ENCODE data around the gene MAIP1.
"Not testable (repeated sequence)": the region's sequence is repeated elsewhere in the genome, so short reads cannot be mapped to it uniquely, and the experiment has no call there.

Gene MAIP1

GRCh38 chr2:199955339-199956061, at the start of gene MAIP1, which contains the start of gene TYW5:
MAIP1 (plus strand) TSS chr2:199955582; CDS start chr2:199955799, 217 bp downstream.
TYW5 (minus strand) TSS chr2:199955491; CDS start chr2:199955470, 21 bp downstream.
- Mint-ChIP-seq H3K36me3 (ENCODE audit: low read depth) (peaks cover 34% of the 10 kb centered on the region), H3K9me3 (no peaks in the 10 kb centered on the region), H3K4me3 (peak within 1 kb of the TSS; percentile 100), H3K4me1 (ENCODE audit: low read depth) (peaks cover 50% of the 10 kb centered on the region), H3K27ac (peak within 1 kb of the TSS; percentile 98), H3K27me3 (no peaks in the 10 kb centered on the region)

- Mint-ChIP-seq H3K36me3 (ENCODE audit: low read depth) (peaks cover 4% of the 10 kb centered on the region), H3K27me3 (peaks cover 10% of the 10 kb centered on the region), H3K9me3 (no peaks in the 10 kb centered on the region), H3K27ac (no peak overlapping the region), H3K4me3 (no peak overlapping the region), H3K4me1 (ENCODE audit: low read depth) (peaks cover 18% of the 10 kb centered on the region)
Measured at GRCh38 chr2:199907008-199907714, 48.2 kb upstream of the MAIP1 start.

GRCh38 chr2:199910338-199911051, 44.9 kb upstream of the MAIP1 start:
- Mint-ChIP-seq H3K27ac (peak overlapping the region; percentile 97), H3K9me3 (no peaks in the 10 kb centered on the region), H3K4me3 (peak overlapping the region; percentile 99), H3K27me3 (peaks cover 6% of the 10 kb centered on the region), H3K4me1 (ENCODE audit: low read depth) (peaks cover 40% of the 10 kb centered on the region), H3K36me3 (ENCODE audit: low read depth) (peaks cover 20% of the 10 kb centered on the region)

- Mint-ChIP-seq H3K9me3 (no peaks in the 10 kb centered on the region), H3K4me1 (ENCODE audit: low read depth) (peaks cover 40% of the 10 kb centered on the region), H3K4me3 (peak within 1 kb of the TSS; percentile 99), H3K27ac (peak within 1 kb of the TSS; percentile 97), H3K36me3 (ENCODE audit: low read depth) (peaks cover 27% of the 10 kb centered on the region), H3K27me3 (no peaks in the 10 kb centered on the region)
Measured at GRCh38 chr2:199911052-199911876, 44.1 kb upstream of the MAIP1 start, which contains the start of gene C2orf69. C2orf69 (plus strand) TSS chr2:199911293; CDS start chr2:199911439, 146 bp downstream.

GRCh38 chr2:199911877-199912161, 43.6 kb upstream of the MAIP1 start:
- H3K36me3 Mint-ChIP-seq (ENCODE audit: low read depth) = peaks cover 33% of the 10 kb centered on the region
- H3K9me3 Mint-ChIP-seq = no peaks in the 10 kb centered on the region
- peak overlapping the region; percentile 99 for H3K4me3 Mint-ChIP-seq
- H3K27ac Mint-ChIP-seq = peak overlapping the region; percentile 97
- H3K27me3 Mint-ChIP-seq = no peaks in the 10 kb centered on the region
- peaks cover 40% of the 10 kb centered on the region for H3K4me1 Mint-ChIP-seq (ENCODE audit: low read depth)

GRCh38 chr2:199912553-199913114, 42.7 kb upstream of the MAIP1 start:
- H3K9me3 Mint-ChIP-seq, H3K27ac Mint-ChIP-seq, H3K27me3 Mint-ChIP-seq: not testable (repeated sequence)
- Mint-ChIP-seq H3K4me3 (peak overlapping the region; percentile 99), H3K4me1 (ENCODE audit: low read depth) (peaks cover 37% of the 10 kb centered on the region), H3K36me3 (ENCODE audit: low read depth) (peaks cover 41% of the 10 kb centered on the region)

GRCh38 chr2:199914372-199914958, 40.9 kb upstream of the MAIP1 start:
- H3K27me3 Mint-ChIP-seq = no peaks in the 10 kb centered on the region
- peak overlapping the region; percentile 44 for H3K4me3 Mint-ChIP-seq
- no peaks in the 10 kb centered on the region for H3K9me3 Mint-ChIP-seq
- peaks cover 54% of the 10 kb centered on the region for H3K36me3 Mint-ChIP-seq (ENCODE audit: low read depth)
- peaks cover 37% of the 10 kb centered on the region for H3K4me1 Mint-ChIP-seq (ENCODE audit: low read depth)
- H3K27ac Mint-ChIP-seq = no peak overlapping the region

GRCh38 chr2:199916980-199917379, 38.4 kb upstream of the MAIP1 start:
- H3K27me3 Mint-ChIP-seq = no peaks in the 10 kb centered on the region
- H3K36me3 Mint-ChIP-seq (ENCODE audit: low read depth) = peaks cover 62% of the 10 kb centered on the region
- peaks cover 27% of the 10 kb centered on the region for H3K4me1 Mint-ChIP-seq (ENCODE audit: low read depth)

GRCh38 chr2:199922856-199923255, 32.5 kb upstream of the MAIP1 start:
- peaks cover 55% of the 10 kb centered on the region for H3K36me3 Mint-ChIP-seq (ENCODE audit: low read depth)

More at GRCh38 chr2:199916980-199917379, 38.4 kb upstream of the MAIP1 start:
- Mint-ChIP-seq H3K27ac (no peak overlapping the region), H3K9me3 (no peaks in the 10 kb centered on the region), H3K4me3 (no peak overlapping the region)

GRCh38 chr2:199923924-199924323, 31.5 kb upstream of the MAIP1 start:
- Mint-ChIP-seq H3K27ac (no peak overlapping the region), H3K36me3 (ENCODE audit: low read depth) (peaks cover 58% of the 10 kb centered on the region), H3K4me3 (no peak overlapping the region), H3K4me1 (ENCODE audit: low read depth) (peaks cover 22% of the 10 kb centered on the region), H3K9me3 (no peaks in the 10 kb centered on the region), H3K27me3 (no peaks in the 10 kb centered on the region)

More at GRCh38 chr2:199922856-199923255, 32.5 kb upstream of the MAIP1 start:
- H3K4me3 Mint-ChIP-seq = no peak overlapping the region
- H3K9me3 Mint-ChIP-seq = no peaks in the 10 kb centered on the region
- H3K4me1 Mint-ChIP-seq (ENCODE audit: low read depth) = peaks cover 22% of the 10 kb centered on the region
- no peak overlapping the region for H3K27ac Mint-ChIP-seq
- no peaks in the 10 kb centered on the region for H3K27me3 Mint-ChIP-seq

GRCh38 chr2:199926806-199927205, 28.6 kb upstream of the MAIP1 start:
- Mint-ChIP-seq H3K27ac (no peak overlapping the region), H3K36me3 (ENCODE audit: low read depth) (peaks cover 60% of the 10 kb centered on the region), H3K4me1 (ENCODE audit: low read depth) (peaks cover 19% of the 10 kb centered on the region), H3K9me3 (no peaks in the 10 kb centered on the region), H3K4me3 (no peak overlapping the region), H3K27me3 (no peaks in the 10 kb centered on the region)

GRCh38 chr2:199928226-199928625, 27.2 kb upstream of the MAIP1 start:
- Mint-ChIP-seq H3K27me3 (no peaks in the 10 kb centered on the region), H3K9me3 (no peaks in the 10 kb centered on the region), H3K4me3 (no peak overlapping the region), H3K36me3 (ENCODE audit: low read depth) (peaks cover 64% of the 10 kb centered on the region), H3K27ac (no peak overlapping the region), H3K4me1 (ENCODE audit: low read depth) (peaks cover 10% of the 10 kb centered on the region)

- Mint-ChIP-seq H3K4me1 (ENCODE audit: low read depth) (peaks cover 8% of the 10 kb centered on the region), H3K9me3 (no peaks in the 10 kb centered on the region), H3K4me3 (no peak overlapping the region), H3K27me3 (no peaks in the 10 kb centered on the region), H3K36me3 (ENCODE audit: low read depth) (peaks cover 64% of the 10 kb centered on the region), H3K27ac (no peak overlapping the region)
Measured at GRCh38 chr2:199928626-199929025, 26.8 kb upstream of the MAIP1 start.

GRCh38 chr2:199929262-199929661, 26.1 kb upstream of the MAIP1 start:
- Mint-ChIP-seq H3K4me1 (ENCODE audit: low read depth) (peaks cover 2% of the 10 kb centered on the region), H3K27ac (peak overlapping the region; percentile 58), H3K9me3 (no peaks in the 10 kb centered on the region), H3K4me3 (no peak overlapping the region), H3K27me3 (no peaks in the 10 kb centered on the region), H3K36me3 (ENCODE audit: low read depth) (peaks cover 58% of the 10 kb centered on the region)

Measured in stimulated activated naive CD8-positive, alpha-beta T cell treated with anti-CD3 and anti-CD28 coated beads, Interleukin-15, Interleukin-2, amounts not matched to agents 100 ng/mL and 50 ng/mL, for 24 hours (primary cell).